PC-3 (cell line): Measurements from ENCODE around the gene SLC38A10.

Experiments
- CTCF ChIP-seq: fragments of 300-600 bp; sonication (generic); conservative IDR thresholded peaks from 2 replicates; pipeline ENCODE4 v1.5.1; 2017; ENCODE audit warnings: antibody characterized with exemption, low read depth, mild to moderate bottlenecking, low read length
- EZH2 ChIP-seq: fragments of 300-600 bp; sonication (generic); IDR thresholded peaks from one replicate; pipeline ENCODE4 v1.6.1; 2017; ENCODE audit warnings: antibody characterized with exemption, mild to moderate bottlenecking, low read length; ENCODE audit not compliant: unreplicated experiment
- EZH2phosphoT487 ChIP-seq: fragments of 300-600 bp; sonication (generic); IDR thresholded peaks from 2 replicates; pipeline ENCODE4 v1.6.1; 2018; ENCODE audit warnings: mild to moderate bottlenecking, antibody characterized with exemption, low read length, borderline replicate concordance

GRCh38 chr17:81259058-81259605 is 36.0 kb downstream of the SLC38A10 start:
- TF ChIP-seq CTCF (no peak), EZH2 (no peak), EZH2phosphoT487 (no peak)
